HUES48 (cell line): ENCODE measurements around the gene TROAP.
"Not testable (repeated sequence)": the region's sequence is repeated elsewhere in the genome, so short reads cannot be mapped to it uniquely, and the experiment has no call there.

Experiments used
- H3K27ac ChIP-seq: one replicate; pipeline ENCODE4 v1.7.0; 2013; ENCODE audit warnings: low read depth, low read length, inconsistent platforms
- H3K27me3 ChIP-seq: 2 replicates; pipeline ENCODE4 v1.6.1; 2013; ENCODE audit warnings: mild to moderate bottlenecking, low read length; ENCODE audit not compliant: control insufficient read depth, insufficient read depth
- H3K36me3 ChIP-seq: 2 replicates; pipeline ENCODE4 v1.6.1; 2013; ENCODE audit warnings: low read length; ENCODE audit not compliant: control insufficient read depth, insufficient read depth
- H3K4me1 ChIP-seq: 2 replicates; pipeline ENCODE4 v1.6.1; 2013; ENCODE audit warnings: mild to moderate bottlenecking, low read length; ENCODE audit not compliant: control insufficient read depth, insufficient read depth
- H3K4me3 ChIP-seq: 2 replicates; pipeline ENCODE4 v1.5.1; 2013; ENCODE audit warnings: mild to moderate bottlenecking, low read depth, low read length
- H3K9ac ChIP-seq: 2 replicates; pipeline ENCODE4 v1.6.1; 2013; ENCODE audit warnings: mild to moderate bottlenecking, low read depth, low read length, moderate library complexity
- H3K9me3 ChIP-seq: 2 replicates; pipeline ENCODE4 v1.6.1; 2013; ENCODE audit warnings: low read length; ENCODE audit not compliant: control insufficient read depth, insufficient read depth

Gene TROAP

GRCh38 chr12:49330631-49331379 lies 7.8 kb downstream of the TROAP start:
- Histone ChIP-seq H3K27ac (no peak overlapping the region), H3K36me3 (peaks cover 50% of the 10 kb centered on the region), H3K4me1 (peaks cover 4% of the 10 kb centered on the region; the same call in 1 of the 2 replicates), H3K27me3 (peaks cover 42% of the 10 kb centered on the region), H3K9ac (no peak overlapping the region), H3K4me3 (no peak overlapping the region), H3K9me3 (no peaks in the 10 kb centered on the region)

GRCh38 chr12:49331380-49332222 lies 8.5 kb downstream of the TROAP start:
- H3K9ac ChIP-seq: no peak overlapping the region
- no peak overlapping the region for H3K27ac ChIP-seq
- peaks cover 42% of the 10 kb centered on the region for H3K36me3 ChIP-seq
- H3K27me3 ChIP-seq: peaks cover 50% of the 10 kb centered on the region
- H3K9me3 ChIP-seq: no peaks in the 10 kb centered on the region
- peaks cover 4% of the 10 kb centered on the region; the same call in 1 of the 2 replicates for H3K4me1 ChIP-seq
- no peak overlapping the region for H3K4me3 ChIP-seq

- Histone ChIP-seq H3K9ac (no peak overlapping the region), H3K27ac (no peak overlapping the region), H3K4me3 (peak overlapping the region; percentile 57; the same call in 1 of the 2 replicates), H3K27me3 (peaks cover 58% of the 10 kb centered on the region), H3K36me3 (peaks cover 33% of the 10 kb centered on the region), H3K4me1 (peaks cover 7% of the 10 kb centered on the region), H3K9me3 (no peaks in the 10 kb centered on the region)
Observed at GRCh38 chr12:49332441-49332861, 9.4 kb downstream of the TROAP start.

- Histone ChIP-seq H3K27ac (no peak overlapping the region), H3K4me3 (peak overlapping the region; percentile 57), H3K4me1 (peaks cover 12% of the 10 kb centered on the region), H3K36me3 (peaks cover 29% of the 10 kb centered on the region), H3K27me3 (peaks cover 63% of the 10 kb centered on the region), H3K9ac (no peak overlapping the region), H3K9me3 (no peaks in the 10 kb centered on the region)
Observed at GRCh38 chr12:49332891-49333371, 9.9 kb downstream of the TROAP start.

GRCh38 chr12:49333778-49334177 lies 10.7 kb downstream of the TROAP start:
- H3K9me3 ChIP-seq, H3K9ac ChIP-seq, H3K27ac ChIP-seq, H3K4me3 ChIP-seq: not testable (repeated sequence)
- Histone ChIP-seq H3K27me3 (peaks cover 71% of the 10 kb centered on the region), H3K36me3 (peaks cover 27% of the 10 kb centered on the region), H3K4me1 (peaks cover 20% of the 10 kb centered on the region)

- H3K27ac ChIP-seq: no peak overlapping the region
- H3K27me3 ChIP-seq: peaks cover 76% of the 10 kb centered on the region
- no peaks in the 10 kb centered on the region for H3K9me3 ChIP-seq
- no peak overlapping the region for H3K4me3 ChIP-seq
- H3K9ac ChIP-seq: no peak overlapping the region
- H3K36me3 ChIP-seq: peaks cover 23% of the 10 kb centered on the region
- H3K4me1 ChIP-seq: peaks cover 25% of the 10 kb centered on the region
Observed at GRCh38 chr12:49334226-49334625, 11.2 kb downstream of the TROAP start.

- Histone ChIP-seq H3K9ac (no peak overlapping the region), H3K27me3 (peaks cover 80% of the 10 kb centered on the region), H3K27ac (no peak overlapping the region), H3K9me3 (no peaks in the 10 kb centered on the region), H3K36me3 (peaks cover 18% of the 10 kb centered on the region), H3K4me3 (no peak overlapping the region), H3K4me1 (peaks cover 29% of the 10 kb centered on the region)
Observed at GRCh38 chr12:49334681-49335080, 11.6 kb downstream of the TROAP start.

GRCh38 chr12:49335118-49335954 lies 12.3 kb downstream of the TROAP start:
- Histone ChIP-seq H3K27ac (no peak overlapping the region), H3K4me1 (peaks cover 34% of the 10 kb centered on the region), H3K9ac (no peak overlapping the region), H3K27me3 (peaks cover 87% of the 10 kb centered on the region), H3K4me3 (no peak overlapping the region), H3K9me3 (no peaks in the 10 kb centered on the region), H3K36me3 (peaks cover 12% of the 10 kb centered on the region)

- Histone ChIP-seq H3K4me3 (peak overlapping the region; percentile 60), H3K27ac (no peak overlapping the region), H3K4me1 (peaks cover 39% of the 10 kb centered on the region), H3K9me3 (no peaks in the 10 kb centered on the region), H3K36me3 (peaks cover 4% of the 10 kb centered on the region; the same call in 1 of the 2 replicates), H3K27me3 (peaks cover 95% of the 10 kb centered on the region), H3K9ac (no peak overlapping the region)
Observed at GRCh38 chr12:49335955-49336644, 13.0 kb downstream of the TROAP start.
